Kidney epithelial cell (primary cell): ENCODE measurements around the gene ATP2C1. TPM values are rescaled to one million over a fixed set of nuclear protein-coding genes. Genes with fewer than 3 reads are reported as not detected.

Experiments used
- DNase-seq: peaks from one replicate; pipeline ENCODE4 v3.0.0-alpha.2; 2010; ENCODE audit warnings: low read depth
- H3K27me3 ChIP-seq: 2 replicates; pipeline ENCODE4 v1.6.0; 2011; ENCODE audit warnings: low read length; ENCODE audit not compliant: control insufficient read depth, insufficient read depth
- H3K36me3 ChIP-seq: 2 replicates; pipeline ENCODE4 v1.5.1; 2011; ENCODE audit warnings: low read length; ENCODE audit not compliant: control insufficient read depth, insufficient read depth
- H3K4me3 ChIP-seq: 2 replicates; pipeline ENCODE4 v1.5.1; 2011; ENCODE audit warnings: low read depth, mild to moderate bottlenecking, control low read depth, low read length
- CTCF ChIP-seq: IDR thresholded peaks from 2 replicates; pipeline ENCODE4 v1.5.1; 2011; ENCODE audit warnings: mild to moderate bottlenecking, moderate library complexity, low read length, control low read depth, inconsistent platforms; ENCODE audit not compliant: insufficient read depth, poor library complexity, severe bottlenecking
- total RNA-seq: library from RNA; depleted of rRNA; stranded (reverse); fragments of >200 nt; gene quantifications from 2 replicates; pipeline ENCODE4 v1.2.3, GENCODE V29; 2015

The ATP2C1 gene
- total RNA-seq, 1 donor from 2014 or later, result 85.3 TPM

GRCh38 chr3:130907500-130907899, 13.6 kb downstream of the ATP2C1 start:
- H3K27me3 ChIP-seq, result no peaks in the 10 kb centered on the region
- no peak for DNase-seq
- H3K36me3 ChIP-seq, result no peaks in the 10 kb centered on the region
- TF ChIP-seq CTCF, result no peak
- H3K4me3 ChIP-seq, result no peak overlapping the region

- DNase-seq, result no peak
- Histone ChIP-seq H3K36me3 (no peaks in the 10 kb centered on the region), H3K4me3 (no peak overlapping the region), H3K27me3 (no peaks in the 10 kb centered on the region)
- no peak for TF ChIP-seq CTCF
These were observed 14.1 kb downstream of the ATP2C1 start for GRCh38 chr3:130907966-130908365.

GRCh38 chr3:130915567-130916292, 21.8 kb downstream of the ATP2C1 start:
- Histone ChIP-seq H3K4me3 (no peak overlapping the region), H3K27me3 (no peaks in the 10 kb centered on the region), H3K36me3 (no peaks in the 10 kb centered on the region)
- TF ChIP-seq CTCF, result no peak
- DNase-seq, result no peak

GRCh38 chr3:130916507-130917167, 22.8 kb downstream of the ATP2C1 start:
- Histone ChIP-seq H3K4me3 (no peak overlapping the region), H3K36me3 (no peaks in the 10 kb centered on the region), H3K27me3 (no peaks in the 10 kb centered on the region)
- TF ChIP-seq CTCF, result no peak
- DNase-seq, result no peak

- no peak for TF ChIP-seq CTCF
- Histone ChIP-seq H3K27me3 (no peaks in the 10 kb centered on the region), H3K36me3 (no peaks in the 10 kb centered on the region), H3K4me3 (no peak overlapping the region)
- no peak for DNase-seq
These were observed 24.4 kb downstream of the ATP2C1 start for GRCh38 chr3:130918328-130918727.
